ENCODE results near the gene FMOD.

Gene FMOD

DNA sequence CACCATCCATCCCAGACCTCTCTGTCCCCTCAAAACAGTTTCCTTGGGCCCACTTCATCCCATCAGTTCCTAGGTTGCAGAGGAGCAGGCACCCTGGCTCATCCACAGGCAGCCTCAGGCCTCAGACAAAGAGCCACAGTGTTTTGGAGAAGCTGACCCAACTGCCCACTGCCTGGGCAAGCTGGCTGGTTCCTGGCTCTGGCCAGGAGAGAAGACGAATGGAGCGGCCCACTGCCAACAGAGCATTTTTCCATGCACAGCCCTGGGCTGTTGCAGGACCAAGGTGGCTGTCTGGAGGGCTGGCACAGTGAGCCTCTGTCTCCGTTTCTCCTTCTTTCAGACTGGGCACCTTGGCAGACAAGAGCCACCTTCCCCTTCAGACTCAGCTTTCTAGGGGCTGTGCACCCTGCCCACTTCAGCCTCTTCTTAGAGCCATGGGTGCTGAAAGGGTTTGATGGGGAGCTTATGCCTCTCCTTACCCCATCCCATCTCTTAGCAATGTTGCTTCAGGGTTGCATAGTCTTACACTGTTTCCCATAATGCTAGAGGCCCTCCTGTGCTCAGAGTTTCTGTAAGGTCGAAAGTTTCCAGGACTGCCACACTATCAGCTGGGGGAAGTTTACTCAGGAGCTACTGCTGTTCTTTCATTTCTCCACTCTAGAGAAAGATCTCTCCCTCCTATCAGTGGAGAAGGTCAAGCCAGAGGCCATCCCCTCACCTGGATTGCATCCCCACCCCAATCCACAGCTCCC, 973 bp downstream of the FMOD start:
- H3K4me1 ChIP-seq (ENCODE audit: insufficient read depth, low read length), result no peaks in the 10 kb centered on the region
- H2AFZ ChIP-seq (ENCODE audit: low read depth, low read length), result no peak overlapping the region
- H3K36me3 ChIP-seq (ENCODE audit: insufficient read depth, low read length), result no peaks in the 10 kb centered on the region
- H3K27me3 ChIP-seq (ENCODE audit: insufficient read depth, low read length), result peaks cover 30% of the 10 kb centered on the region
- H3K9me3 ChIP-seq (ENCODE audit: low read length), result no peaks in the 10 kb centered on the region
- H3K4me3 ChIP-seq (ENCODE audit: low read length), result no peak overlapping the region

DNA sequence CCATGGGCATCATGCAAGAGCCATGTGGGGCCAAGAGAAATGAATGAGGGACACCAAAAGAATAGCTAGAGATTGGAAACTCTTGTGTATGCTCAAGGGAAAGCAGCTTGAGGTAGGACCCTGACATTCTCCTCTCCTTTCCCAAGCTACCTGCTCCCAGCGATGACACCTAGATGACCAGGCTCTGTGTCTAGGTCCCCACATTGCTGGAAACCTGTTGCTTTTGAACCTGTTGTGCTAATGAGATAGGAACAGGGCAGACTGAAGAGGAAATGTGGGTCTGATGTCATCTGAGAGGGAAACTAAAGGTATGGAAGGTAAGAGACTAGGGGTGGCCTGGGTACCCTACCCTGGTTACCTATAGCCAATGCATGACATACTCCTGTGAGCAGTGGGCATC, 1.8 kb downstream of the FMOD start:
- no peak overlapping the region for H2AFZ ChIP-seq (ENCODE audit: low read depth, low read length)
- H3K36me3 ChIP-seq (ENCODE audit: insufficient read depth, low read length), result no peaks in the 10 kb centered on the region
- H3K4me1 ChIP-seq (ENCODE audit: insufficient read depth, low read length), result no peaks in the 10 kb centered on the region
- H3K27me3 ChIP-seq (ENCODE audit: insufficient read depth, low read length), result peaks cover 37% of the 10 kb centered on the region
- no peak overlapping the region for H3K4me3 ChIP-seq (ENCODE audit: low read length)
- no peaks in the 10 kb centered on the region for H3K9me3 ChIP-seq (ENCODE audit: low read length)

- H3K4me1 ChIP-seq (ENCODE audit: insufficient read depth, low read length), result no peaks in the 10 kb centered on the region
- no peak overlapping the region for H3K4me3 ChIP-seq (ENCODE audit: low read length)
- H3K36me3 ChIP-seq (ENCODE audit: insufficient read depth, low read length), result no peaks in the 10 kb centered on the region
- H3K27me3 ChIP-seq (ENCODE audit: insufficient read depth, low read length), result peaks cover 40% of the 10 kb centered on the region
- no peaks in the 10 kb centered on the region for H3K9me3 ChIP-seq (ENCODE audit: low read length)
- H2AFZ ChIP-seq (ENCODE audit: low read depth, low read length), result no peak overlapping the region
These were observed 4.2 kb downstream of the FMOD start for GRCh38 chr1:203346769-203347102.

DNA sequence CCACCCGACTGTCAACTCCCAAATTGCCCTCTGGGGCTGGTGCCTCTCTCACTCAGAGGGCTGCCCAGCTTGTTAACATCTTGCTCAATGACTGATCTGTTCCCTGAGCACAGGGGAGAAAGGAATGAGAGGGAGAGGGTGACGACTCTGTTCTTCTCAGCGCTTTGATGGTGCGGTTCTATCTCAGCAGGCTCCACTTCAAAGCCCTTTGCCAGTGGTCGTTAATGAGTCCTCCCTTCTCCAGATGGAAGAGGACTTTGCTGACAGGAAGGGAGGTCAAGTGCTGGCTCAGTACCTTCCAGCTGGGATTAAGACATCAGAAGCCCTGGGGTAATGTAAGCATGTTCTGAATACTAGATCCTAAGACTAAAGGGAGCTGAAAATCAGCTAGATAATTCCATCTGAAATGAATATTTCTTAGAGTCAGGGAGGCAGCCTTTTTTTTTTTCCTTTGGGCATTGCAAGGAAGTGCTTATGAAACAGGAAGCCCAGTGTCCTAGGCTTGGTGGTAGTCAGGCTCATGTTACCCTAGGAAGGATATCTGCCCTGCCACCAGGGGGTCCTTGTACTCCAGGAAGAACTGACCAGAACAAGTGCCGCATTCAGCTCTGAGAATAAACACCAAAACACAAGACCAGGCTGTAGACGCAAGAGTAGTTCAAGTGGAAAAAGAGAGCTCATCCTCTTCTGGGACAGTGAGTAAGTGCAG, 4.7 kb downstream of the FMOD start:
- Histone ChIP-seq H3K9me3 (ENCODE audit: low read length) (no peaks in the 10 kb centered on the region), H2AFZ (ENCODE audit: low read depth, low read length) (no peak overlapping the region), H3K27me3 (ENCODE audit: insufficient read depth, low read length) (peaks cover 41% of the 10 kb centered on the region), H3K4me3 (ENCODE audit: low read length) (no peak overlapping the region), H3K4me1 (ENCODE audit: insufficient read depth, low read length) (no peaks in the 10 kb centered on the region), H3K36me3 (ENCODE audit: insufficient read depth, low read length) (no peaks in the 10 kb centered on the region)

DNA sequence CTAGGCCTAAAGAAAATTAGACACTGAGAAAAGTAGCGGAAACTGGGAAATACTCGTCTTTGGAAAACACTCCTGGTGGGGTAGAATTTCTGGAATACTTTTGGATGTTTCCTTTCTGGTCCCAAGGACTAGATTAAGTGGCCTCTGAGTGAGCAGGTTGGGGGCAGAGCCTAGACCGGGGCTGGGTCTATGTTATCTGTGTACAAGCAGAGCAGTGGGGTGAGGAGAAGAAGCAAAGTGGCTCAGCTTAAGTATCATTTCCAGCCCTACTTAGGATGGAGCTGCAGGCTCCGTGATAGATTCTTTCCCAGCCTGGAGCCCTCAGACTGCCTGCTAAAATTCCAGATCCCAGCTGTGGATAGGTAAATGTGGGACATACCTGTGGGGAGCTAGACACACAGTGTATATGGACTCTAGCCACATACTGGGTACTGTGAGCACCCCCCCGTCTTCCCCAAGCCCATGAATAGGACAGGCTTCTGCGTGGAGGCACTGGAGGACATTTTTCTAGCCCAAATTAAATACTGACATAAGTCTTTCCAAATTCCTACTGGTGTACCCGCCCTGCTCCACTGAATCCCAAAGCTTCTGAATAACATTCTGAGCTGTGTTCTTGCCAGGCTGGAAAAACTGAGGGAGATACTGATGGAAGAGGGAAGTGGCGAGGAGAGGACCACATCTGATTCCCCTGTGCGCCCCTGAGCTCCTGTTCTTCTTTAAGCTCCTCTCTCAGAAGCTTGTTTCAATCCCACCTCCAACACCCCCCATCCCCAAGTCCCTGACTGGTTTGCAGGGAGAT, 6.8 kb downstream of the FMOD start:
- peaks cover 47% of the 10 kb centered on the region for H3K27me3 ChIP-seq (ENCODE audit: insufficient read depth, low read length)
- no peaks in the 10 kb centered on the region for H3K9me3 ChIP-seq (ENCODE audit: low read length)
- no peak overlapping the region for H2AFZ ChIP-seq (ENCODE audit: low read depth, low read length)
- peaks cover 9% of the 10 kb centered on the region for H3K4me1 ChIP-seq (ENCODE audit: insufficient read depth, low read length)
- no peaks in the 10 kb centered on the region for H3K36me3 ChIP-seq (ENCODE audit: insufficient read depth, low read length)
- no peak overlapping the region for H3K4me3 ChIP-seq (ENCODE audit: low read length)

DNA sequence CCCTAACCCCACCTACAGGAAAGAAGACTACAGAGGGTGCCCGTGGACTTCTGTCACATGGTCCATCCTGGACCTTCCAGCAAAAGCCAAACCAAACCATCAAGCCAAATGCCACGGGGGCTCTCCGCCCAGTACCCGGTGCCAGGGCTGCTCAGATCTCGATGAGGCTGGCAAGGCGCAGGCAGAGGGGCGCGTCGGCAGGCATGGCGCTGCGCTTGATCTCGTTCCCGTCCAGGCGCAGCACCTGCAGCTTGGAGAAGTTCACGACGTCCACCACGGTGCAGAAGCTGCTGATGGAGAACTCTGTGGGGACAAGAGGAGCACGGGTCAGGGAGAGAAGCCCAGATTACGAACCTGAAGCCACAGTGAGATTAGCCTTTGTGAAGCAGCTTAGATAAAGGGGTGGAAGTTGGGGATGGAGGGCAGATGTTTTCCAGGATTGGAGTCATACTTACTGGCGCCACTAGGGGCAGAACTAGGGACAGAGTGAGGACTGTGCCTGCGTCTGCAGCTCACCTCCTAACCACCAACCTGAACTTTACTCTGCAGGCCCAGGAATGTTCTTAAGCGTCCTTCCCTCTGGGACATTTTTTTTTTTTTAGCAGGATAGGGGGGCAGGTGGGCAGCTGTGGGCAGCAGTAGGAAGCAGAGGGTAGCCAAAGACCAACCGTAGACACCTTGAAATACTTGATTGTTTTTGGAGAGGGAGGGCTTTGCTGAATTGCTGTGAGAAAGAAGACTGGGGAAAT, 8.6 kb downstream of the FMOD start:
- Histone ChIP-seq H3K4me1 (ENCODE audit: insufficient read depth, low read length) (peaks cover 16% of the 10 kb centered on the region), H3K9me3 (ENCODE audit: low read length) (no peaks in the 10 kb centered on the region), H2AFZ (ENCODE audit: low read depth, low read length) (no peak overlapping the region), H3K36me3 (ENCODE audit: insufficient read depth, low read length) (no peaks in the 10 kb centered on the region), H3K27me3 (ENCODE audit: insufficient read depth, low read length) (peaks cover 47% of the 10 kb centered on the region), H3K4me3 (ENCODE audit: low read length) (no peak overlapping the region)

DNA sequence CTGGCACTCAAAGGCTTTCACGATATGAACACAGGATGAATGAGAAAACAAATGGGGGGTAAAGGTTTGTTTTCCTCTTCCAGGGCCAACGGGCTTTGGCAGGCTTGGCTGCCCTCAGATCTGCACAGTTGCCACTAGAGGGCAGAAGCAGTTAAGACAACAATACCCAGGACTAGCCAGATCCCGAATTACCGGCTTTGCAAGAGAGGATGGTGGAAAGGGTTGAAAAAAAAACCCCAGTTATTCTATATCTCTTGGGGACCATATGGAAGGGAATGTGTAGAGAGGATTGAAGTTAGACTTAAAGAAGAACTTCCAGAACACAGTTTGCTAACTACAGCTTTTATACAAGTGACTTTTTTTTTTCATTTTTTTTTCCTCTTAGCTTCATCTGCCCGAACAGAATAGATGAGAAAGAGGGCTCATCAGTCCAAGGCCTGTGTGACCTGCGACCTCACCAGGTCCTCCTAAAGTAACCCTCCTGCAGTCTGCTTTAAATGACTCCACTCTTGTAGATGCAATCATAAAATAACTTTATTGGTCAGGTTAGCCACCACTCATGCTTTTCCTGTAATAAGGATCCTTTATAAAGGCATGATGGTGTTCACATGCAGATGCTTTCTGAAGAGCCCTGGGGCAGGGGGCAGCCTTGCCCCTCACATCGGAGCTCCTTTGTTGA, 10.7 kb downstream of the FMOD start:
- H3K27me3 ChIP-seq (ENCODE audit: insufficient read depth, low read length), result peaks cover 37% of the 10 kb centered on the region

DNA sequence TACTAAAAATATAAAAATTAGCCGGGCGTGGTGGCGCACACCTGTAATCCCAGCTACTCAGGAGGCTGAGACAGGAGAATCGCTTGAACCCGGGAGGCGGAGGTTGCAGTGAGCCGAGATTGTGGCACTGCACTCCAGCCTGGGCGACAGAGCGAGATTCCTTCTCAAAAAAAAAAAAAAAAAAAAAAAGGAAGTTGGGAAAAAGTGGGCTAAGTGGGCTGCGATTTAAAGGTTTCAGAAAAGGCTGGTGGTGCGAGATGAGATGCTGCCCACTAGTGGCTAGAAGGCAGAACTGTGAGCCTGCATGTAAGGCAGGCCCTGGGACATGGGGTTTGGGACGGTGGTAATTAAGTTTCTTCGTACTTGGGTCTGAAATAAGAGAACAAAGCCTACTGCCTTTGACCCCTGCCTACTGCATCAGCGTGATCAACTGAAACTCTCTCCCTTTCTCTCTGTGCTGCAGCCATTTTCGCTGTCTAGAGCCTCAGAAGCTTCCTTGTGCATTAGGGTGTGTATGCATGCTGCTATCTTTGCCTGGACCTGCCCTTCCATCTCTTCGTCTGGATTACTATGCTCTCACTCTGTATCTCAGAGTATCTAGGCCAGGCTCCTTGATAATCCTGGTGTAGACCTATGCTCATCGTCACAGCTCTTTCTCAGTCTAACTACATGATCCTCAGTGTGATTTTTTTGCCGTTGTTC, 12.4 kb downstream of the FMOD start:
- Histone ChIP-seq H3K36me3 (ENCODE audit: insufficient read depth, low read length) (no peaks in the 10 kb centered on the region), H3K9me3 (ENCODE audit: low read length) (no peaks in the 10 kb centered on the region), H3K4me1 (ENCODE audit: insufficient read depth, low read length) (peaks cover 16% of the 10 kb centered on the region), H3K27me3 (ENCODE audit: insufficient read depth, low read length) (peaks cover 26% of the 10 kb centered on the region), H2AFZ (ENCODE audit: low read depth, low read length) (peak overlapping the region; percentile 22), H3K4me3 (ENCODE audit: low read length) (no peak overlapping the region)

More for the DNA sequence above, 10.7 kb downstream of the FMOD start:
- Histone ChIP-seq H2AFZ (ENCODE audit: low read depth, low read length) (peak overlapping the region; percentile 22), H3K9me3 (ENCODE audit: low read length) (no peaks in the 10 kb centered on the region), H3K4me3 (ENCODE audit: low read length) (no peak overlapping the region), H3K36me3 (ENCODE audit: insufficient read depth, low read length) (no peaks in the 10 kb centered on the region), H3K4me1 (ENCODE audit: insufficient read depth, low read length) (peaks cover 16% of the 10 kb centered on the region)

DNA sequence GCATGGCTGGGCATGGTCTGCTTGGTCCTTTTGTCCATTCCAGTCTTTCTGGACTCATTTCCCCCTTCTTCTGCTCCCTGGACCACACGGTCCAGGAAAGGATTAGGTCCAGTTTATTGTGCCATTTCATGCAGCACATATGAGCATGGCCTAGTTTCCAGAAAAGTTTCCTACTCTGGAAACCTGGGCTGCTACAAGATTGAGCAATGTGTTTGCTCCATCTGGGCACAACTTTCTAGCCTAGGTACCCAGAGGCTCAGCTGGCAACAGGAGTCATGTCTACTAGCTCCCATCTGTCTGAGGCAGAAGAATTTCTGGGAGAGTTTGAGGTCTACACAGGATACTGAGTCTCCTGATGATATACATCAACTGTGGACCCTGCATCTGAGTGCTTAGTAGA, 14.8 kb downstream of the FMOD start:
- no peaks in the 10 kb centered on the region for H3K36me3 ChIP-seq (ENCODE audit: insufficient read depth, low read length)
- H3K27me3 ChIP-seq (ENCODE audit: insufficient read depth, low read length), result peaks cover 16% of the 10 kb centered on the region
- H2AFZ ChIP-seq (ENCODE audit: low read depth, low read length), result no peak overlapping the region
- peaks cover 16% of the 10 kb centered on the region for H3K4me1 ChIP-seq (ENCODE audit: insufficient read depth, low read length)
- H3K9me3 ChIP-seq (ENCODE audit: low read length), result no peaks in the 10 kb centered on the region
- no peak overlapping the region for H3K4me3 ChIP-seq (ENCODE audit: low read length)

DNA sequence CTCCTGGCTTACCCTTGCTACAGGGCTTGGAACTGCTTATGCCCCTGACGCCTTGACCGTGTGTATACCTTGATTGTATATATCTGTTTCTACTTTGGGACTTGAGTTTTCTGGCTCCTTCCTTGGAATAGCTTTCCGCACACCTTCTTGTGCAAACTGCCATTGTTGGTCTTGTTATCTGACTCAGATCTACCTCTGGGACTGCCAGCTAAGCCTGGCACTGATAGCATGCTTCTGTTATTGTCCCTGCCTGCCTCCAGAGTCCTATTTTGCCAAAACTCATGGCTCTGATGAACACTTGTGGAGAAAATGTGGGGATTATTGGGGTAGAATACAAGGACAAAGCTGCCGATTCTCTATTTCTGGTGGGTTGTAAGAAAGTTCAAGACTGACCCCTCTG, 15.4 kb downstream of the FMOD start:
- Histone ChIP-seq H3K27me3 (ENCODE audit: insufficient read depth, low read length) (peaks cover 10% of the 10 kb centered on the region), H3K36me3 (ENCODE audit: insufficient read depth, low read length) (no peaks in the 10 kb centered on the region), H3K4me1 (ENCODE audit: insufficient read depth, low read length) (peaks cover 16% of the 10 kb centered on the region), H3K9me3 (ENCODE audit: low read length) (no peaks in the 10 kb centered on the region), H3K4me3 (ENCODE audit: low read length) (no peak overlapping the region), H2AFZ (ENCODE audit: low read depth, low read length) (no peak overlapping the region)

DNA sequence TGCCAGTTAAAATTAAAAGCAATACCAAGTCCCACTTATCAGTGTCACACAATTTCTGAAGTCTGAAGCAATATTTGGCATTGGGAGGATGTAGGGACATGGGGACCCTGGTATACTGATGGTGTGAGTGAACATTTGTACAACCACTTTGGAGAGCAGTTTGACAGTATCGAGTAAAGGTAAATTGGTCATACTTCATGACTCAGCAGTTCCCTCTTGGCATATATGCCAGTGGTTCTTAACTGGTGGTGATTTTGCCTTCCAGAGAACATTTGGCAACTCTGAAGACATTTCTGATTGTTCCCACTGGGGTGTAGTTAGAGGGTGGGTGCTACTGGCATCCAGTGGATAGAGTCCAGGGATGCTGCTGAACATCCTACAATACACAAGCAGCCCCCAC, 19.7 kb downstream of the FMOD start:
- Histone ChIP-seq H3K27me3 (ENCODE audit: insufficient read depth, low read length) (peaks cover 6% of the 10 kb centered on the region), H3K36me3 (ENCODE audit: insufficient read depth, low read length) (no peaks in the 10 kb centered on the region), H3K4me3 (ENCODE audit: low read length) (no peak overlapping the region), H3K4me1 (ENCODE audit: insufficient read depth, low read length) (peaks cover 24% of the 10 kb centered on the region), H3K9me3 (ENCODE audit: low read length) (no peaks in the 10 kb centered on the region), H2AFZ (ENCODE audit: low read depth, low read length) (no peak overlapping the region)

GRCh38 chr1:203328714-203329122, 22.2 kb downstream of the FMOD start:
- peaks cover 49% of the 10 kb centered on the region for H3K4me1 ChIP-seq (ENCODE audit: insufficient read depth, low read length)
- no peak overlapping the region for H3K4me3 ChIP-seq (ENCODE audit: low read length)
- no peaks in the 10 kb centered on the region for H3K36me3 ChIP-seq (ENCODE audit: insufficient read depth, low read length)
- no peaks in the 10 kb centered on the region for H3K27me3 ChIP-seq (ENCODE audit: insufficient read depth, low read length)
- H3K9me3 ChIP-seq (ENCODE audit: low read length), result no peaks in the 10 kb centered on the region
- no peak overlapping the region for H2AFZ ChIP-seq (ENCODE audit: low read depth, low read length)

Data from neuron (in vitro differentiated cells).